ENCODE data around the gene ELF1.

ELF1 gene

GRCh38 chr13:41001695-41002094, 17.4 kb downstream of the ELF1 start:
- Histone ChIP-seq H3K27me3 (ENCODE audit: control insufficient read depth, insufficient read depth, low read length) (no peaks in the 10 kb centered on the region), H3K27ac (ENCODE audit: low read length) (no peak overlapping the region), H3K9ac (ENCODE audit: low read length) (no peak overlapping the region), H3K9me3 (ENCODE audit: control insufficient read depth, low read depth, low read length) (no peaks in the 10 kb centered on the region), H3K4me1 (ENCODE audit: control insufficient read depth, low read depth, low read length) (no peaks in the 10 kb centered on the region), H3K36me3 (ENCODE audit: control insufficient read depth, low read depth, low read length) (no peaks in the 10 kb centered on the region), H3K4me3 (ENCODE audit: low read length) (no peak overlapping the region)

GRCh38 chr13:40999416-40999815, 19.7 kb downstream of the ELF1 start:
- H3K9ac ChIP-seq (ENCODE audit: low read length), result no peak overlapping the region
- no peak overlapping the region for H3K4me3 ChIP-seq (ENCODE audit: low read length)
- no peaks in the 10 kb centered on the region for H3K27me3 ChIP-seq (ENCODE audit: control insufficient read depth, insufficient read depth, low read length)
- H3K36me3 ChIP-seq (ENCODE audit: control insufficient read depth, low read depth, low read length), result no peaks in the 10 kb centered on the region
- no peak overlapping the region for H3K27ac ChIP-seq (ENCODE audit: low read length)
- H3K9me3 ChIP-seq (ENCODE audit: control insufficient read depth, low read depth, low read length), result no peaks in the 10 kb centered on the region
- no peaks in the 10 kb centered on the region for H3K4me1 ChIP-seq (ENCODE audit: control insufficient read depth, low read depth, low read length)

GRCh38 chr13:40996426-40997092, 22.6 kb downstream of the ELF1 start:
- Histone ChIP-seq H3K4me3 (ENCODE audit: low read length) (no peak overlapping the region), H3K9me3 (ENCODE audit: control insufficient read depth, low read depth, low read length) (no peaks in the 10 kb centered on the region), H3K36me3 (ENCODE audit: control insufficient read depth, low read depth, low read length) (no peaks in the 10 kb centered on the region), H3K9ac (ENCODE audit: low read length) (no peak overlapping the region), H3K27ac (ENCODE audit: low read length) (no peak overlapping the region), H3K27me3 (ENCODE audit: control insufficient read depth, insufficient read depth, low read length) (no peaks in the 10 kb centered on the region), H3K4me1 (ENCODE audit: control insufficient read depth, low read depth, low read length) (no peaks in the 10 kb centered on the region)

DNA sequence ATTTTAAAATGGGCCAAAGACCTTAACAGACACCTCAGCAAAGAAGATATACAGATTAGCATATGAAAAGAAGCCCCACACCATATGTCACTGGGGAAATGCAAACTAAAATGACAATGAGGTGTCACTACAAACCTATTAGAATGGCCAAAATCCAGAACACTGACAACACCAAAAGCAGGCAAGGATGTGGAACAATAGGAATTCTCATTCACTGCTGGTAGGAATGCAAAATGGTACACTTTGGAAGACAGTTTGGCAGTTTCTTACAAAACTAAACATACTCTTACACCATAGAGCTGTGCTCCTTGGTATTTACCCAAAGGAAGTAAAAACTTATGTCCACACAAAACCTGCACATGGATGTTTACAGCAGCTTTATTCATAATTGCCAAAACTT, 23.1 kb downstream of the ELF1 start:
- no peaks in the 10 kb centered on the region for H3K27me3 ChIP-seq (ENCODE audit: control insufficient read depth, insufficient read depth, low read length)
- H3K4me3 ChIP-seq (ENCODE audit: low read length), result no peak overlapping the region
- no peaks in the 10 kb centered on the region for H3K36me3 ChIP-seq (ENCODE audit: control insufficient read depth, low read depth, low read length)
- no peaks in the 10 kb centered on the region for H3K9me3 ChIP-seq (ENCODE audit: control insufficient read depth, low read depth, low read length)
- no peak overlapping the region for H3K27ac ChIP-seq (ENCODE audit: low read length)
- H3K9ac ChIP-seq (ENCODE audit: low read length), result no peak overlapping the region
- H3K4me1 ChIP-seq (ENCODE audit: control insufficient read depth, low read depth, low read length), result no peaks in the 10 kb centered on the region

DNA sequence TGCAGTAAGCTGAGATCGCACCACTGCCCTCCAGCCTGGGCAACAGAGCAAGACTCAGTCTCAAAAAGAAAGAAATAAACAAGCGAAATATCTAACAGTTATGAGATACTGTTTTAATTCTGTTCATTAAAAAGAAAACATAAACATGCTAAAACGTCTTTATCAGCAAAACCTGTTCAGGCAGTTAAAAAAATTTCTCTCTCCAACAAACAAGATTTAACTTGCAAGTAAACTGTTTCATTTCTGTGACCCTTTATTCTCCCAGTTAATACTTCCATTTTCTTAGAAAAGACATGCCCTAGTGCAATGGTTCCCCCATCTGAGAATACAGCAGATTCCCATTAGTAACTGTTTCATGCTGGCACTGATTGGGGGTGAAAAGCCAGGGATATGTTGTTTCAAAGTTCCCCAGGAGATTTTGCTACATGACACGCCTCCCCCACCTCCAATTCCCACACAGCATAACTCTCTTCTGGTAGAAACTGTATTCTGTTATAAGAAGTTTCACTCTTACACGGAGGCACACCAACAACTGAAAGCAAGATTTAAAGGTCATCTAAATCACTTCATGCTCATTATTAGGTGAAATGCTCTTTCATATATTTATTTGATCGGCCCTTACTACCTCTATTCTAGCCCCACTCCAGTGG, 24.4 kb downstream of the ELF1 start:
- no peaks in the 10 kb centered on the region for H3K9me3 ChIP-seq (ENCODE audit: control insufficient read depth, low read depth, low read length)
- no peaks in the 10 kb centered on the region for H3K4me1 ChIP-seq (ENCODE audit: control insufficient read depth, low read depth, low read length)
- no peak overlapping the region for H3K4me3 ChIP-seq (ENCODE audit: low read length)
- H3K27me3 ChIP-seq (ENCODE audit: control insufficient read depth, insufficient read depth, low read length), result no peaks in the 10 kb centered on the region
- no peaks in the 10 kb centered on the region for H3K36me3 ChIP-seq (ENCODE audit: control insufficient read depth, low read depth, low read length)
- no peak overlapping the region for H3K9ac ChIP-seq (ENCODE audit: low read length)
- no peak overlapping the region for H3K27ac ChIP-seq (ENCODE audit: low read length)

DNA sequence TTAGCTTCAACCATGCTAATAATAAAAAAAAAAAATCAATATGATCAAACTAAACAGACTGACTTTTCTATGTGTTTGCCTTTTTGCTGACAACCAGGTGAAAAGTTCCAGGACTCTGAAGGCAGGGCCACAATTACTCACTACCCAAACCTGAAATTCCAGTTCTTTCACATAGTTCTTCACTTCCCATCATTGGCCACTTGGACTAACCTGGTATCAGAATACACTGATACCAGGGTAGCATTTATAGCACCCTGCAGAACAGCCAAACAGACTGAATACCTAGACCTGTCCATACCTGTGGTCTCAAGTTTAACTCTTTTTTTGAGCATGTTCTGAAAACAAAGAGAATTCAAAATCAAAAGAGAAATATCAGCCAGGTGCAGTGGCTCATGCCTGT, 25.1 kb downstream of the ELF1 start:
- Histone ChIP-seq H3K9ac (ENCODE audit: low read length) (no peak overlapping the region), H3K27me3 (ENCODE audit: control insufficient read depth, insufficient read depth, low read length) (no peaks in the 10 kb centered on the region), H3K9me3 (ENCODE audit: control insufficient read depth, low read depth, low read length) (no peaks in the 10 kb centered on the region), H3K36me3 (ENCODE audit: control insufficient read depth, low read depth, low read length) (no peaks in the 10 kb centered on the region), H3K4me3 (ENCODE audit: low read length) (no peak overlapping the region), H3K27ac (ENCODE audit: low read length) (no peak overlapping the region), H3K4me1 (ENCODE audit: control insufficient read depth, low read depth, low read length) (no peaks in the 10 kb centered on the region)

GRCh38 chr13:40992678-40993518, 26.2 kb downstream of the ELF1 start:
- Histone ChIP-seq H3K4me1 (ENCODE audit: control insufficient read depth, low read depth, low read length) (no peaks in the 10 kb centered on the region), H3K27me3 (ENCODE audit: control insufficient read depth, insufficient read depth, low read length) (no peaks in the 10 kb centered on the region), H3K36me3 (ENCODE audit: control insufficient read depth, low read depth, low read length) (no peaks in the 10 kb centered on the region), H3K27ac (ENCODE audit: low read length) (no peak overlapping the region), H3K9ac (ENCODE audit: low read length) (no peak overlapping the region), H3K4me3 (ENCODE audit: low read length) (no peak overlapping the region), H3K9me3 (ENCODE audit: control insufficient read depth, low read depth, low read length) (no peaks in the 10 kb centered on the region)

DNA sequence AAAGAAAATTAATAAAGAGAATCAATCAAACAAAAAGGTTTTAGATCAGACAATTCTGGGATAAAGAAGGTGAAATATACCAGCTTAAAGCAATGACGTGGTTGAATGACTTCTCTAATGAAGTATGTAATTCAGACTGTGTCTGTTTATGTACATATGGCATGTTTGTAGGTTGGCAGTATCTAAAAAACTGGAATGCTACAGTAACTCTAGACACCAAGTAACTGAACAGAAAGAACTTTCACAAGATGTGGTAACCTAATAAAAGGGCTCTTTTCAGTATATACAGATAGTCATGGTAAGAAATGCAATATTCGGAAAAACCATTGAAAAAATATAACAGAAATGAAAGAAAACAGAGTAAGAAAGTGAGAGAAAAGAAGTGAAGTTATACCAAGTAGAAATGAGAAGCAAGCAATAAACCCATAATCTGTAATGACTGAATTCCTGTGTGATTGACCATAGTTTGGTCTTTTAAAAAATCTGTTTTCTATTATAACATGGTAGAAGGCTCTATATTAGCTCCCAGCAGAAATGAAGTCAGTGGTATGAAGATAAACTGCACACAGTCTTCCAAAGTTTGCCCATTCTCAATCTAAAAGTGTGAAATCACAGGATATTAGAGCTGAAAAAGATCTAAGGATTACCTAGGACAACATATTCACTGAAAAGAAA, 31.4 kb downstream of the ELF1 start:
- no peak overlapping the region for H3K4me3 ChIP-seq (ENCODE audit: low read length)
- no peaks in the 10 kb centered on the region for H3K27me3 ChIP-seq (ENCODE audit: control insufficient read depth, insufficient read depth, low read length)
- no peaks in the 10 kb centered on the region for H3K36me3 ChIP-seq (ENCODE audit: control insufficient read depth, low read depth, low read length)
- H3K9ac ChIP-seq (ENCODE audit: low read length), result no peak overlapping the region
- H3K9me3 ChIP-seq (ENCODE audit: control insufficient read depth, low read depth, low read length), result no peaks in the 10 kb centered on the region
- H3K27ac ChIP-seq (ENCODE audit: low read length), result no peak overlapping the region
- H3K4me1 ChIP-seq (ENCODE audit: control insufficient read depth, low read depth, low read length), result peaks cover 4% of the 10 kb centered on the region

DNA sequence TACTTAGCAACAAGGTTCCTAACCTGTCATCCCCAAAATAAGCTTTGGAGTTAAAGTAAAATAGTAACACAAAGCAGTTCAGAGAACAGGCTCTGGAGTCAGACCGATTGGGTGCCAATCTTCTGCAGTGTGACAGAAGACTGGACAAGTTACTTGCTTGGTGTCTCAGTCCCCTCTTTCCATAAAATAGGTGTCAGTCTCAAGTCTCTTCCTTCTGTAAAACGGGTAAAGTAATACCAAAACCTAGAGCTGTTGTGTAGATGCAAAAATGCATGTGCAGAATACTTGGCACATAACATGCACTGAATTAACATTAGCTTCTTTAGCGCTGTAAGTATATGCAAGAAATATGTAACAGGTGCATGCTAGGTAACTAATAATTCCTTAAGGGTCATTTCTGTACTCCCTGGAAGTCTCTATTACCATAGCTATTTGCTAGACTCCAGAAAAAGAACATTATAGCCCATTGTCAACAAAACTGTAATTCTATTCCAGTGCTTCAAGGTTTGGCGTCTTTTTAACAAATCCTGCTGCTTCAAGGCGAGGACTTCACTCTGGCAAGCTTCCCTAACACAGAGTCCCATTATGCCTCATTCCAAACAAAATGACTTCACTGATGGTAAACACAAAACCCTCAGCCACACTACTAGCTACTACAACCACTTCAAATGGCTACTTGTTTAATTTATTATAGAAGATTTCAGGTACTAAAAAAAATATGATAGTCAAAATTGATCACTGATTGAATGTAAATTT, 32.8 kb downstream of the ELF1 start:
- Histone ChIP-seq H3K4me3 (ENCODE audit: low read length) (no peak overlapping the region), H3K9ac (ENCODE audit: low read length) (no peak overlapping the region), H3K4me1 (ENCODE audit: control insufficient read depth, low read depth, low read length) (peaks cover 6% of the 10 kb centered on the region), H3K9me3 (ENCODE audit: control insufficient read depth, low read depth, low read length) (no peaks in the 10 kb centered on the region), H3K27ac (ENCODE audit: low read length) (no peak overlapping the region), H3K27me3 (ENCODE audit: control insufficient read depth, insufficient read depth, low read length) (no peaks in the 10 kb centered on the region), H3K36me3 (ENCODE audit: control insufficient read depth, low read depth, low read length) (no peaks in the 10 kb centered on the region)

GRCh38 chr13:40985381-40986100, 33.6 kb downstream of the ELF1 start:
- Histone ChIP-seq H3K27me3 (ENCODE audit: control insufficient read depth, insufficient read depth, low read length) (no peaks in the 10 kb centered on the region), H3K27ac (ENCODE audit: low read length) (no peak overlapping the region), H3K36me3 (ENCODE audit: control insufficient read depth, low read depth, low read length) (no peaks in the 10 kb centered on the region), H3K9ac (ENCODE audit: low read length) (no peak overlapping the region), H3K9me3 (ENCODE audit: control insufficient read depth, low read depth, low read length) (no peaks in the 10 kb centered on the region), H3K4me3 (ENCODE audit: low read length) (no peak overlapping the region), H3K4me1 (ENCODE audit: control insufficient read depth, low read depth, low read length) (peaks cover 6% of the 10 kb centered on the region)
